ENCODE data around the gene GBP2.

The GBP2 gene

DNA sequence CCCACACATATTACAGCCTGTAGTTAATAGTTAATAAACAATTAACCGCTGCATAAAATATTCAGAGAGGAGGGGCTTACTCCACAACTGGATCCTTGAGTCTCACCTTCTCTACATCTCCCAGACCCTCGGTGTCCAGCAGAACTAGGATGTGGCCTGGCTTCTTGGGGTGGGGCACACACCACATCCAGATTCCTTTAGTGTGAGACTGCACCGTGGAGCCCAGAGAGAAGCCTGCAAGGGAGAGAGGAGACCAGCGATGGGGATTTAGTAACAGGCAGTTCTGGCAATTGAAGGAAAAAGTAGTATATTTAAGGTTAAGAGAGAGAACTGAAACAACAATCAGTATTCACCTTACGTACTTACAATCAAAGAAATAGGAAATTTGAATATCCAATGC, 65.8 kb downstream of the GBP2 start:
- no peaks in the 10 kb centered on the region for H3K9me3 ChIP-seq
- H3K27ac ChIP-seq, result no peak overlapping the region
- H3K4me1 ChIP-seq (ENCODE audit: control insufficient read depth in 1 of 2, insufficient read depth in 1 of 2, low read depth in 1 of 2, low read length in 1 of 2), result peaks cover 0 to 2% of the 10 kb centered on the region in 2 experiments
- H3K4me3 ChIP-seq (ENCODE audit: low read depth in 1 of 2, low read length in 1 of 2), result no peak overlapping the region
- H3K27me3 ChIP-seq, result no peaks in the 10 kb centered on the region
- peaks cover 54% of the 10 kb centered on the region for H3K36me3 ChIP-seq
- TF ChIP-seq, protein P1, sequence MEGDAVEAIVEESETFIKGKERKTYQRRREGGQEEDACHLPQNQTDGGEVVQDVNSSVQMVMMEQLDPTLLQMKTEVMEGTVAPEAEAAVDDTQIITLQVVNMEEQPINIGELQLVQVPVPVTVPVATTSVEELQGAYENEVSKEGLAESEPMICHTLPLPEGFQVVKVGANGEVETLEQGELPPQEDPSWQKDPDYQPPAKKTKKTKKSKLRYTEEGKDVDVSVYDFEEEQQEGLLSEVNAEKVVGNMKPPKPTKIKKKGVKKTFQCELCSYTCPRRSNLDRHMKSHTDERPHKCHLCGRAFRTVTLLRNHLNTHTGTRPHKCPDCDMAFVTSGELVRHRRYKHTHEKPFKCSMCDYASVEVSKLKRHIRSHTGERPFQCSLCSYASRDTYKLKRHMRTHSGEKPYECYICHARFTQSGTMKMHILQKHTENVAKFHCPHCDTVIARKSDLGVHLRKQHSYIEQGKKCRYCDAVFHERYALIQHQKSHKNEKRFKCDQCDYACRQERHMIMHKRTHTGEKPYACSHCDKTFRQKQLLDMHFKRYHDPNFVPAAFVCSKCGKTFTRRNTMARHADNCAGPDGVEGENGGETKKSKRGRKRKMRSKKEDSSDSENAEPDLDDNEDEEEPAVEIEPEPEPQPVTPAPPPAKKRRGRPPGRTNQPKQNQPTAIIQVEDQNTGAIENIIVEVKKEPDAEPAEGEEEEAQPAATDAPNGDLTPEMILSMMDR (IDR thresholded peaks at IDR 0.05), result no peak
